ENCODE data around the gene CCL1.

CCL1 gene

DNA sequence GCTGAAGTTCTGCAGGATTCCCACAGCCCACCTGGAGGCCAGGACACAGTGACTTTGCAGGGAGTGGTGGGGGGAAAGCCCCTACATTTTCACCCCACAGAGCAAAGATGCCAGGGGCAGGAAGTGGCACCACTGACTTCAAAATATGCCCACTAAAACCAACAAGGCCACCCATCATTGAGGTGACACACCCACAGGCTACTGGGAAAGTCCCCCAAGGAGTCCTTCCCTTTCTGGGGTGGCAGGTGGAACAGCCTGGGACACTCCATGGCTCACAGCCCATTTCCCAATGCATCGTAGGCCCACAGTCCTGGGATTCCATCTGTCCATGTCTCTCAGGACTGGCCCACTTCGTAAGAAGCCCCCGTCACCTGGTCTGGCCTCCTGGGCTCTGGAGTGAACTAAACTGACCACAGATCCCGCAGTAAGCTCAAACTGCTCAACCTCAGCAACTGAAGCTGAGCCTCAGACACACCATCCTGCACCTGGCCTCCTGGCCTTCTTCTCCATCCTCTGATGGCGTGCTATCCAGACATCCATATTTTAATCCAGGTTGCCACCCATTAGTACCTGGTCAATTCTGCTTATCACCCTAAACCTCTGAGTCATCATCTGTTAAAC lies 7.5 kb upstream of the CCL1 start:
- Histone ChIP-seq H3K4me3 (ENCODE audit: low read length in 2 of 2) (no peak overlapping the region), H3K27ac (ENCODE audit: low read depth in 2 of 2, low read length in 2 of 2) (peak overlapping the region in 1 of 2 donors; percentile 53), H3K9me3 (ENCODE audit: control insufficient read depth in 2 of 2, low read length in 2 of 2) (no peaks in the 10 kb centered on the region), H3K4me1 (ENCODE audit: control insufficient read depth in 2 of 2, insufficient read depth in 2 of 2, low read length in 2 of 2) (no peaks in the 10 kb centered on the region), H3K36me3 (ENCODE audit: control insufficient read depth in 2 of 2, insufficient read depth in 2 of 2, low read length in 2 of 2) (no peaks in the 10 kb centered on the region), H3K9ac (ENCODE audit: low read depth in 1 of 2, low read length in 2 of 2) (no peak overlapping the region), H3K27me3 (ENCODE audit: control insufficient read depth in 2 of 2, insufficient read depth in 2 of 2, low read length in 2 of 2) (peaks cover 0 to 2% of the 10 kb centered on the region in 2 donors)

DNA sequence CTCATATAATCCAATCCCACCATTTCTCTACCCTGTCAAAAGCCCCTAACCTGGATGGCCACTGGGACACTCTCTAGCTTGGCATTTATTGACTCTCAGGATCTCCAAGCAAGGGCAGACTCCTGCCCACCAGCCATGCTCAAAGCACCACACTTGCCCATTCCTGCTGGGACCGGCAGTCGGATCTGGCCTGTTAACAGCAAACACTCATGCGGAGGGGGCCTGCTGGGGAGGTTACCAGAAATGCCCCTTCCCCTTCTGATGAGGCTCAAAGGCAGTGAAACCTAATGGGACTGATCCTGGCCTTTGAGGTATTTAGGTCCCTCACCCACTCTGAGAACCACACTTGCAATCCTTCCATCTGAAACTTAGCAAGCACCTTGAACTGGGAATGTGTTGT lies 6.5 kb upstream of the CCL1 start:
- H3K4me3 ChIP-seq (ENCODE audit: low read length in 2 of 2): no peak overlapping the region
- H3K9ac ChIP-seq (ENCODE audit: low read depth in 1 of 2, low read length in 2 of 2): no peak overlapping the region
- no peaks in the 10 kb centered on the region for H3K4me1 ChIP-seq (ENCODE audit: control insufficient read depth in 2 of 2, insufficient read depth in 2 of 2, low read length in 2 of 2)
- H3K9me3 ChIP-seq (ENCODE audit: control insufficient read depth in 2 of 2, low read length in 2 of 2): no peaks in the 10 kb centered on the region
- no peaks in the 10 kb centered on the region for H3K36me3 ChIP-seq (ENCODE audit: control insufficient read depth in 2 of 2, insufficient read depth in 2 of 2, low read length in 2 of 2)
- H3K27ac ChIP-seq (ENCODE audit: low read depth in 2 of 2, low read length in 2 of 2): peak overlapping the region in 1 of 2 donors; percentile 5
- peaks cover 0 to 2% of the 10 kb centered on the region in 2 donors for H3K27me3 ChIP-seq (ENCODE audit: control insufficient read depth in 2 of 2, insufficient read depth in 2 of 2, low read length in 2 of 2)

DNA sequence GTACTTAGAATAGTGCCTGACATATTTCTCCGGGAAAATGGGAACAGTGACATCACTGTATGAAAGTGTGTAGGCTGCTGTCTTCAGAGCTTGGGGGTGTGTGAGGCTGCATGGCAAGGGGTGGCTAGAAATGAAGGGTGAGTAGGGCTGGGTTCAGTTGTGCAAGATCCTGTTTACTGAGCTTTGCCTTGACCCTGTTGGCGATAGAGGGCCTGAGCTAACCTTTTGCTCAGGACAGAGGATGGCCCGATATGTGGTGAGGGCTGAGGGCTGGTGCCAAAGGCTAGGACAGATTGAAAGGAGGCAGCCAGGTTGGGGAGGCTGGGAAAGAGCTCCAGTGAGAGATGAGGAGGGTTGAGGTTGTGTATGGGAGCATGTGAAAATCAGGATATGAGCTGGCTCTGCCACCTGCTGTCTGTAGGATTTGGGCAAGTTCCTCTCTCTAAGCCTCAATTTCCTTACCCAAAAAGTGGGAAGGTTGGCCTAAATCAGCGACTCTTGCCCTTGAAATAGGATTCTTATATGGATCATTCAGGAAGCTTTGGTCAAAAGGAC lies 6.0 kb upstream of the CCL1 start:
- Histone ChIP-seq H3K9ac (ENCODE audit: low read depth in 1 of 2, low read length in 2 of 2) (no peak overlapping the region), H3K4me3 (ENCODE audit: low read length in 2 of 2) (no peak overlapping the region), H3K27ac (ENCODE audit: low read depth in 2 of 2, low read length in 2 of 2) (peak overlapping the region in 1 of 2 donors; percentile 5), H3K4me1 (ENCODE audit: control insufficient read depth in 2 of 2, insufficient read depth in 2 of 2, low read length in 2 of 2) (no peaks in the 10 kb centered on the region), H3K36me3 (ENCODE audit: control insufficient read depth in 2 of 2, insufficient read depth in 2 of 2, low read length in 2 of 2) (no peaks in the 10 kb centered on the region), H3K27me3 (ENCODE audit: control insufficient read depth in 2 of 2, insufficient read depth in 2 of 2, low read length in 2 of 2) (peaks cover 0 to 2% of the 10 kb centered on the region in 2 donors), H3K9me3 (ENCODE audit: control insufficient read depth in 2 of 2, low read length in 2 of 2) (no peaks in the 10 kb centered on the region)

DNA sequence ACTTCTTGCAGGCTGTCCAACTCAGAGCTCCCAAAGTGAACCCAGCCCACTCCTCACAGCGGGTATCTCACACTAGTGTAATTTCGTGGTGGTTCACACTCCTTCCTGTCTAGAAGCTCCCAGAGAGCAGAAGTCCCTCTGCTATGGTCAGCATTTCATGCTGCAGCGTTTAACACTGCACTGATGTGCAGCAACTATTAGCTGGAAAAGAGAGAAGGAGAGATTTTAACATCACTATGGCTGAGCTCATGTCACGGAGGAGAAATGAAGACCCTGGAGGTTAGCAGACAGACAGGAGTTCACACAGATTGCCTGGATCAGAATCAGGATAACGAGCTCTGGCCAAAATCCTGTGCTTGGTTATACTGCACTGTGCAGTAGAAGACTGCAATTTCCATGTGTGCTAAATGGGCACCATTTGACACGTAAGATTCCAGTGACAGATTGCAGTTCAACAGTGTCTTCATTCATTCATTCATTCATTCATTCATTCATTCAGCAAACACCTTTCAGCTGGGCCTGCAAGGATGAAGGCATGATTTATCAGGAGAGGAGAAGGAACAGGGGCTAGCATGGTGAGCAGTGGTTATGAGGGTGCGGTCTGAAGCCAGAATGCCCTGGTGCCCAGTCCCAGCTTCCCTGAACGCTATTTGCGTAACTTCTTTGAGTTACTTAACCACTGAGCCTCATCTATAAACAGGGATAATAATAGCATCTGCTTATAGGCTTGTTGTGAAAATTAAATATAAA lies 5.3 kb upstream of the CCL1 start:
- no peaks in the 10 kb centered on the region for H3K4me1 ChIP-seq (ENCODE audit: control insufficient read depth in 2 of 2, insufficient read depth in 2 of 2, low read length in 2 of 2)
- H3K9ac ChIP-seq (ENCODE audit: low read depth in 1 of 2, low read length in 2 of 2): no peak overlapping the region
- H3K27me3 ChIP-seq (ENCODE audit: control insufficient read depth in 2 of 2, insufficient read depth in 2 of 2, low read length in 2 of 2): peaks cover 0 to 2% of the 10 kb centered on the region in 2 donors
- no peak overlapping the region for H3K27ac ChIP-seq (ENCODE audit: low read depth in 2 of 2, low read length in 2 of 2)
- H3K36me3 ChIP-seq (ENCODE audit: control insufficient read depth in 2 of 2, insufficient read depth in 2 of 2, low read length in 2 of 2): no peaks in the 10 kb centered on the region
- H3K4me3 ChIP-seq (ENCODE audit: low read length in 2 of 2): no peak overlapping the region
- H3K9me3 ChIP-seq (ENCODE audit: control insufficient read depth in 2 of 2, low read length in 2 of 2): no peaks in the 10 kb centered on the region

DNA sequence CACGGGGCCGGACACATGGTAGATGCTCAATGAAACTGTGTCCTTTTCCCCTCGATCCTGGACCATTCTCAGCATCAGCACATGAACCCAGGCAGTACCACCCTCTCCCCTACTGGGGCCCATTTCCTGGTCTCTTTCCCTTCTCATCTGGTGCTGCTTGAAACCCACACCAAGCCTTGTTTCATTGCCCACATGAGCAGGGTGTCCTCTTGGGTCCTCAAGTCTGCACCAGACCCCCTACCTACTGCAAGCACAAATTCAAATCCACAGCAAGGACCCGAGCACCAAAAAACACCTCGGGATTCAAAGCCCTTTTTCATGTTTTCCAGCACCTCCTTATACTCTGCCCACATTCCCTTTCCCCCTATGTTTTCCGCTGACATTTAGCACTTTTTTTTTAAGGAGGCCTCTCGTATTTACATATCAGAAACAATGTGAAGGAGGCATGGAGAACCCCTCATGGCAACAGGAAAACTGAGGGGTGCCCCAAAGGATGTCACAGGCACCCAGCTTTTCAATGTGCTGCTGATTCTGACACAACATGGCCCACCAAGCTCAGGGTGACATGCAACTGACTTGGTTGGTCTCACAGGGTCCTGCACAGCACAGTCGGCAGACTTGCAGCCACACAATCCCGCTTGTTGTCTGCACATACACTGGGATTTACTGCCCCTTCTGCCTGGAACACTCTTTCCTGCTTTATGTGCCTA lies 4.6 kb upstream of the CCL1 start:
- Histone ChIP-seq H3K27me3 (ENCODE audit: control insufficient read depth in 2 of 2, insufficient read depth in 2 of 2, low read length in 2 of 2) (peaks cover 0 to 2% of the 10 kb centered on the region in 2 donors), H3K9ac (ENCODE audit: low read depth in 1 of 2, low read length in 2 of 2) (no peak overlapping the region), H3K9me3 (ENCODE audit: control insufficient read depth in 2 of 2, low read length in 2 of 2) (no peaks in the 10 kb centered on the region), H3K4me3 (ENCODE audit: low read length in 2 of 2) (no peak overlapping the region), H3K27ac (ENCODE audit: low read depth in 2 of 2, low read length in 2 of 2) (no peak overlapping the region), H3K36me3 (ENCODE audit: control insufficient read depth in 2 of 2, insufficient read depth in 2 of 2, low read length in 2 of 2) (no peaks in the 10 kb centered on the region), H3K4me1 (ENCODE audit: control insufficient read depth in 2 of 2, insufficient read depth in 2 of 2, low read length in 2 of 2) (no peaks in the 10 kb centered on the region)

DNA sequence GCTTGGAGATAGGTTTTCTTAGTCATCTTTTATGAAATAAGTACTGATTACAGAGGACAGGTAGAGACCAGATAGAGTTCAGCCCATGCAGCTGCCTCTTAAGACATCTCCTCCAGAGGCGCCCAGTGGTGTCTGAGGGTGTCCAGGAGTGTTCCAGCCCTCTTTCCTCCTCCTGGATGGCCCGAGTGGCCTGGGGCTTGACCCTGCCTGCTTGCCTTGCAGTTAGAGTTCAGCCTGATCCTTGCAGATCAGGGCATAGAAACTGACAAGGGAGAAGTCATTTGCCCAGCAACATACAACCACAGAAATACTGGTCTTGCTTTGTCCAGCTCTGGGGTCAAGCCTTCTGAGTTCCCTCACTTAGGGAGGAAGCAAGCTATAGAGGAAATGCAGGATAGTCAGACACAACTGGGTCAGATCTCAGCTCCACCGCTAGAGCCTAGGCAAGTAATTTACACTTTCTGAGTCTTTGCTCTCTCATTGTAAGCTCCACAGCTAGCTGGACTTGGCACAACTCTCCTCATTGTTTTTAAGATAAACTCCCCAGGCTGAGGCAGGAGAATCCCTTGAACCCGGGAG lies 3.6 kb upstream of the CCL1 start:
- Histone ChIP-seq H3K36me3 (ENCODE audit: control insufficient read depth in 2 of 2, insufficient read depth in 2 of 2, low read length in 2 of 2) (no peaks in the 10 kb centered on the region), H3K27ac (ENCODE audit: low read depth in 2 of 2, low read length in 2 of 2) (no peak overlapping the region), H3K4me3 (ENCODE audit: low read length in 2 of 2) (no peak overlapping the region), H3K27me3 (ENCODE audit: control insufficient read depth in 2 of 2, insufficient read depth in 2 of 2, low read length in 2 of 2) (peaks cover 0 to 2% of the 10 kb centered on the region in 2 donors), H3K9ac (ENCODE audit: low read depth in 1 of 2, low read length in 2 of 2) (no peak overlapping the region), H3K4me1 (ENCODE audit: control insufficient read depth in 2 of 2, insufficient read depth in 2 of 2, low read length in 2 of 2) (no peaks in the 10 kb centered on the region), H3K9me3 (ENCODE audit: control insufficient read depth in 2 of 2, low read length in 2 of 2) (no peaks in the 10 kb centered on the region)

DNA sequence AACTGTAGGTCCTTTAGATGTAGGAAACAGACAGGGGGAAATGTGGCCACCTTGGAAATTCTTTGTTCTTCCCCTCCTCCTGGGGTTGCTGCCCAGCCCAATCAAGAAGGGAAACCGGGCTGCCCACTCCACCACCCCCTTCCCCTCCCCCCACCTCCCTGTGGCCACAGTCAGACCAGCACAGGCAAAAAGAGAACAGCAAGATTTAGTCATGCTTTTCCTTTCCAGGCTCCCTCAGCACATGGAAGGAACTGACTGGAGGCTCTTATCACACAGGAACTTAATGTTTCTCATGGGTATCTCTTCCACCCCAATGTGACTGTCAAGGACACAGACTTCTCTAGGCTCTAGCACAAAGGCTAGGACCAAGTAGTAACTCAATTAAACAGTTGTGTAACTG lies 3.0 kb upstream of the CCL1 start:
- Histone ChIP-seq H3K36me3 (ENCODE audit: control insufficient read depth in 2 of 2, insufficient read depth in 2 of 2, low read length in 2 of 2) (no peaks in the 10 kb centered on the region), H3K4me1 (ENCODE audit: control insufficient read depth in 2 of 2, insufficient read depth in 2 of 2, low read length in 2 of 2) (no peaks in the 10 kb centered on the region), H3K27me3 (ENCODE audit: control insufficient read depth in 2 of 2, insufficient read depth in 2 of 2, low read length in 2 of 2) (peaks cover 0 to 2% of the 10 kb centered on the region in 2 donors), H3K4me3 (ENCODE audit: low read length in 2 of 2) (no peak overlapping the region), H3K27ac (ENCODE audit: low read depth in 2 of 2, low read length in 2 of 2) (no peak overlapping the region), H3K9ac (ENCODE audit: low read depth in 1 of 2, low read length in 2 of 2) (no peak overlapping the region), H3K9me3 (ENCODE audit: control insufficient read depth in 2 of 2, low read length in 2 of 2) (no peaks in the 10 kb centered on the region)

DNA sequence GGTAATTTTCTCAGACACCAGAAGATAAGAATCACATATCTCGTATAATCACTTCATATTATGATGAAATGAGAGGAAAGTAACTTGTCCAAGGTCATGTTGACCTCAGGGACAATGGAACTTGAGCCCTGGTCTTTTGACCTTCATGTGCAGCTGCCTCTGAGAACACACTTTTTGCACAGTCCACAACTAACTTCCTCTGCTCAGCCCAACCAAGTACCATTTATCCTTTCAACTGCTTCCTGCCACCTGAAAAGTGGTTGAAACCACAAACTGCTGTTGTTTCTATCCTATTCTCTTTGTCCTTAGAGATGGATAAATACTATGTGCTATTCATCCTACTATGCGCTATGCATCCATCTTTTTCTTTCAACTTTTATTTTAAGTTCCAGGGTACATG lies 2.3 kb upstream of the CCL1 start:
- H3K4me1 ChIP-seq (ENCODE audit: control insufficient read depth in 2 of 2, insufficient read depth in 2 of 2, low read length in 2 of 2): no peaks in the 10 kb centered on the region
- peaks cover 0 to 2% of the 10 kb centered on the region in 2 donors for H3K27me3 ChIP-seq (ENCODE audit: control insufficient read depth in 2 of 2, insufficient read depth in 2 of 2, low read length in 2 of 2)
- H3K27ac ChIP-seq (ENCODE audit: low read depth in 2 of 2, low read length in 2 of 2): no peak overlapping the region
- H3K36me3 ChIP-seq (ENCODE audit: control insufficient read depth in 2 of 2, insufficient read depth in 2 of 2, low read length in 2 of 2): no peaks in the 10 kb centered on the region
- no peak overlapping the region for H3K9ac ChIP-seq (ENCODE audit: low read depth in 1 of 2, low read length in 2 of 2)
- no peak overlapping the region for H3K4me3 ChIP-seq (ENCODE audit: low read length in 2 of 2)
- H3K9me3 ChIP-seq (ENCODE audit: control insufficient read depth in 2 of 2, low read length in 2 of 2): no peaks in the 10 kb centered on the region

DNA sequence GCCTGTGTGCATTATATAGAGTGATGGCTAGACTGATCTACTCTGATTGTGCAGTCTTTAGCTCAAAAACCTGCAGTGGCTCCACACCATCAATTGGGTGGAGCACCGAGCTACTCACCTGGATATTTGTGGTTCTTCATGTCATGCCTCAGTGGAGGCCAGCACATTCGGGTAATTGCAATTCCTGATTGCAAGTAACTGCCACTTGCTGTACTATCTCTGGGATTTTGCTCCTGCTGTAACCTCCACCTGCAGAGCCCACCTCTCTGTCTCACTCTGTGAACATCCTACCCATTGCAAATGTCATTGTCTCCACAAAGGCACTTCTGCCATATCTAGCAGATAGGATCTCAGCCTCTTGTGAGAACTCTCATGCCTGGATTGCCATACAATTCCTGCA lies 1.7 kb upstream of the CCL1 start:
- Histone ChIP-seq H3K9ac (ENCODE audit: low read depth in 1 of 2, low read length in 2 of 2) (no peak overlapping the region), H3K27ac (ENCODE audit: low read depth in 2 of 2, low read length in 2 of 2) (no peak overlapping the region), H3K27me3 (ENCODE audit: control insufficient read depth in 2 of 2, insufficient read depth in 2 of 2, low read length in 2 of 2) (peaks cover 0 to 2% of the 10 kb centered on the region in 2 donors), H3K4me1 (ENCODE audit: control insufficient read depth in 2 of 2, insufficient read depth in 2 of 2, low read length in 2 of 2) (no peaks in the 10 kb centered on the region), H3K4me3 (ENCODE audit: low read length in 2 of 2) (no peak overlapping the region), H3K36me3 (ENCODE audit: control insufficient read depth in 2 of 2, insufficient read depth in 2 of 2, low read length in 2 of 2) (no peaks in the 10 kb centered on the region), H3K9me3 (ENCODE audit: control insufficient read depth in 2 of 2, low read length in 2 of 2) (no peaks in the 10 kb centered on the region)
